Endometrial microvascular endothelial cells (primary cell): ENCODE data around the gene BBS1. TPM values are rescaled to one million over a fixed set of nuclear protein-coding genes. Genes with fewer than 3 reads are reported as not detected.
"Not testable (repeated sequence)": the region's sequence is repeated elsewhere in the genome, so short reads cannot be mapped to it uniquely, and the experiment has no call there.

ENCODE experiments used
- in situ Hi-C: cut with HindIII; loops from 2 replicates; pipeline ENCODE4 v1.10.0; 2017; ENCODE audit warnings: low sequenced_read_pairs, low pct_unique_long_range_greater_than_20kb; ENCODE audit errors: inconsistent ontology term
- total RNA-seq: library from RNA; depleted of rRNA; stranded (reverse); fragments of >200 nt; gene quantifications from one replicate; pipeline ENCODE4 v1.2.3, GENCODE V29; 2015; ENCODE audit errors: inconsistent ontology term

Gene BBS1
- total RNA-seq, 1 donor from 2014 or later: 26.7 TPM

DNA sequence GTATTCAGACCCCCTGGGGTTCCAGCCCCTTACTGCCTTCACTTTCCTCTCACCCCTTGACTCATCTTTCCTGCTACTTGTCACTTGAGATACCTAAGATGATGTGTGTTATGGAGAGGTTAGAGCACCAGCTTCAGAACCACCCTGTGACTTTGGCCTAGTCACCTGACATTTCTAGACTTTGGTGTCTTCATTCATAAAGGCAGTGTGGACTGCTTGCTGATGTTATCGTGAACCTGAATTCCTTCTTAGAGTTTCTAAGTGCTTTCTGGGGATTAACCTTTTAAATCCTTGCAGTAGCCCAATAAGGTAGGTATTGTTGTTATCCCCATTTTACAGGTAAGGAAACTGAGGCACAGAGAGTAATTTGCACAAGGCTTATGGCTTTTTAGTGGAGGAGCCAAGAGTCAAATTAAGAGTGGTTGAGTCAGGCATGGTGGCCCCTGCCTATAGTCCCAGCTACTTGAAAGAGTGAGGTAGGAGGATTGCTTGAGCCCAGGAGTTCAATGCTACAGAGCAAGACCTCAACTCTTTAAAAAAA, 5.1 kb upstream of the BBS1 start:
- in situ Hi-C loops: no loop called here

- in situ Hi-C loops: no loop called here
These were observed 1.3 kb upstream of the BBS1 start for GRCh38 chr11:66509131-66509561.

GRCh38 chr11:66510990-66511339, 530 bp downstream of the BBS1 start:
- in situ Hi-C loops: no loop called here

- in situ Hi-C loops: no loop called here
These were observed 13.2 kb downstream of the BBS1 start for GRCh38 chr11:66523611-66524010.

DNA sequence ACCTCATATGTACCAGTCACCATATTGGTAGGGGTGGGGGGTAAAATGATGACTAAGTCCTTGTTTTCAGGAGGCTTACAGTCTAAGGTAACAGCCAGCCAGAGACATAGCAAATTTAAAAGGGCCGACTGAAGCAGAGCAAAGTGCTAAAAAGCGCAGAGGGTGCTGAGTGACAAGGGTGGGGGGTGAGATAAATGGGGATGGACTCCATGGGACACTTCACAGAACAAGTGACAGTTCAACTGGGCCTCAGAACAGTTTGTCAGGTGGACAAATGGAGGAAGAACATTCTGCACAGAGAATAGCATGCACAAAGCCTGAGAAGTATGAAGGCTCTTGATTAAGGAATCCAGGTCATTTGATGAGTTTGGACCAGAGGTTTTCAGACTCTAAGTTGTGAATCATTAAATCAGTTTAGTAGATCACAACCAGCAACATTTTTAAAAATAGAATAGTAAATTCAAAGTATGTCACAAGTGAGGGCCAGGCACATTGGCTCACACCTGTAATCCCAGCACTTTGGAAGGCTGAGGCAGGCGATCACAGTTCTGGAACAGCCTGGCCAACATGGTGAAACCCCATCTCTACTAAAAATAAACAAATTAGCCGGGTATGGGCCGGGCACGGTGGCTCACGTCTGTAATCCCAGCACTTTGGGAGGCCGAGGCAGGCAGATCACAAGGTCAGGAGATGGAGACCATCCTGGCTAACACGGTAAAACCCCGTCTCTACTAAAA, 14.0 kb downstream of the BBS1 start:
- in situ Hi-C loops: no loop called here

GRCh38 chr11:66529069-66529468, 18.6 kb downstream of the BBS1 start:
- in situ Hi-C loops: no loop called here

- in situ Hi-C loops: no loop called here
These were observed 19.2 kb downstream of the BBS1 start for GRCh38 chr11:66529655-66530054.

DNA sequence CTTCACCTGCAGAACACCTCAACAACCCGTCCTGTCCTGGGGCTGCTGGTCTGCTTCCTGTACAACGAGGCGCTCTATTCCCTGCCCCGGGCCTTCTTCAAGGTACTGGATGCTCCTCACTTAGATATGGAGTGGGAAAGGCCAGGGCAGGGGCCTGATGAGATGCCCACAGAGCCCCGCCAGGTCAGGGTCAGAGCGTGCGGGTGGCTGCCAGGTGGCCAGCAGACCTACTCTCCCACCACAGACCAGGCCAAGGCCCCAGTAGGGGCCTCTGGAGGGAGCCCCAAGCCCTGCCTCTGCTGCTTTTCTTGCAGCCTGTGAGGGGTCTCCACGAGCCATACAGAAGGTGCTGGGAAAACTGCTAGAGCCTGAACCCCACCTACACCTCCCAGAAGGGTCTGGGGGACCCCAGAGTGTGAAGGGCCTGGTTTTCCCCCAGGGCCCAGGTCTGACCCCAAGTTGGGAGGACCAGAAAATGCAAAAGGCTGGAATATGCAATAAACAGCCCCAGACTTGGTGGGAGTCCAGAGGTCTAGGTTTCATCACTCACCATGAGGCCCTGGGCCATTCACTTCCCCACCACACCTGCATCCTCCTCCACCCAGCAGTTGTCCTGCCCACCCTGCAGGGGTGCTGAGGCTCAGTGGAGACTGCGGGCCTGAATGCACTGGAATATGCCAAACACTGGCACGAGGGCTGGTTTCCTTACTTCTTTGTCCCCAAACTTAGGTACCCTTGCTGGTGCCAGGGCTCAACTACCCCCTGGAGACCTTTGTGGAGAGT, 20.7 kb downstream of the BBS1 start:
- in situ Hi-C loops: no loop called here

- in situ Hi-C loops: no loop called here
These were observed 21.4 kb downstream of the BBS1 start for GRCh38 chr11:66531841-66532240.

DNA sequence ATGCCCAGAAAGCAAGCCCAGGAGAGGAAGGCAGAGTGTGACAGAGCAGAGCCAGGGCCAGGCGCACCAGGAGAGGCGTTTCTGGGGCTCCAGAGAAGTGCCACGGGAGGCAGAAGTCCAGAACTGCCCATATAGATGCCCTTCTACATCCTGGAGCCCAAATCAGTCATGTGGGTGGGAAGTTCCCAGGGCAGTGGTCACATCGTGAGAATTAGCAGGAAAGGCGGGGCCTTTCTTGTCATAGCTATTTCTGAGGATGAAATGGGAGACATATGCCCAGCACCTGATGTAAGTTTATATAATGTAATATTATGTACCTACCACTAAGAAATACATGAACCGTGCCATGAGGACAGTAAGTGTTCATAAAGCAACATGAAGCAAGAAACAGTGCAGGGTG, 22.3 kb downstream of the BBS1 start:
- in situ Hi-C loops: no loop called here

GRCh38 chr11:66539170-66539869, 28.9 kb downstream of the BBS1 start:
- in situ Hi-C loops: no loop called here

- in situ Hi-C loops: no loop called here
These were observed 29.4 kb downstream of the BBS1 start for GRCh38 chr11:66539870-66540213.

DNA sequence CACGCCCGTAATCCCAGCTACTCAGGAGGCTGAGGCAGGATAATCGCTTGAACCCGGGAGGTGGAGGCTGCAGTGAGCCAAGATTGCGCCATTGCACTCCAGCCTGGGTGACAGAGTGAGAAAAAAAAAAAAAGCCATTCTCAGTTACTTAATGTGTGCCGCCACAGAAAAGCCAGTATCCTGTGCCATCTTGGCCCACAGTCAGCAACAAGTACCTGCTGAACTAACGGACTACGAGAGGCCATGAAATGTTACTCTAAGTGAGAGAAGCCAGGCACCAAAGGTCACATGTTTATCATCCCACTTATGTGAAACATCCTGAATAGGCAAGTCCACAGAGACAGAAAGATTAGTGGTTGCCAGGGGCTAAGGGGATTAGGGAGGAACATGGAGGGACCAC, 30.2 kb downstream of the BBS1 start:
- in situ Hi-C loops: not testable (repeated sequence)

DNA sequence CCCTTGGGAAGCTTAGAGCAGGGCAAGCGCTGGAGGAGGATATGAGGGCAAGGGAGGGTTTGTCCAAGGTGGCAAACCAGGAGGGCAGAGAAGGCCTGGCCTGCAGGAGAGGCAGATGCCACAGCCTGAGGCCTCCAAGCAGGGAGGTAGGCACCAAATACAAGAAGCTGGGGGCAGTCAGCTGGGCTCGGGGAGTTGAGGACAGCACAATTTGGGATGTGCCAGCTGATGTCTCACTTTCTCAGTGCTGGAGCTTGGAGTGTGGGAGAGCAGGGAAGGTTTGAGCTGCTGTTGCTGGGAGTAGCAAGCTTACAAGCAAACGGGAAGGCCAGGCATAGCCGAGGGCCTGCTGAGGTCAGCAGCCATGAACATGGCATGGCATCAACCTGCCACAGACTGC, 31.5 kb downstream of the BBS1 start:
- in situ Hi-C loops: no loop called here

DNA sequence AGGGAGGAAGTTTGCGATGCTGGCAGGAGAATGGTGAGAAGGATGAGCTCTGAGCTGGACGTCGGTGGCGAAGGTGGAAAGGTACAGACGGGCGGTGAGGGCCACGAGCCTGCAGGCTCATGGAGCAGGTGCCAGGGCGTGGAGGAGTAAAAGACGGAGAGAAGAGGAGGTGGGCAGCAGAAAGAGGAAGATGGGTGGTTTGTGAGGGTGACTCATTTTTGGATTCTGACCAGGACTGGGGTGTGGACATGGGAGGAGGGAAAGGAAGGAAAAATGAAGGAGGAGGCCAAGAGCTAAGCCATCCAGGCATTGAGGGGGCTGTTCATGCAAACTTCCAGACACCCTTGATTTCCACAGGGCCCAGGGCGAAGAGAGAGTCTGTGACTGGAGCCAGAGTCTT, 31.9 kb downstream of the BBS1 start:
- in situ Hi-C loops: no loop called here

GRCh38 chr11:66543263-66544107, 33.0 kb downstream of the BBS1 start:
- in situ Hi-C loops: no loop called here

- in situ Hi-C loops: not testable (repeated sequence)
These were observed 34.5 kb downstream of the BBS1 start for GRCh38 chr11:66544952-66545351.

DNA sequence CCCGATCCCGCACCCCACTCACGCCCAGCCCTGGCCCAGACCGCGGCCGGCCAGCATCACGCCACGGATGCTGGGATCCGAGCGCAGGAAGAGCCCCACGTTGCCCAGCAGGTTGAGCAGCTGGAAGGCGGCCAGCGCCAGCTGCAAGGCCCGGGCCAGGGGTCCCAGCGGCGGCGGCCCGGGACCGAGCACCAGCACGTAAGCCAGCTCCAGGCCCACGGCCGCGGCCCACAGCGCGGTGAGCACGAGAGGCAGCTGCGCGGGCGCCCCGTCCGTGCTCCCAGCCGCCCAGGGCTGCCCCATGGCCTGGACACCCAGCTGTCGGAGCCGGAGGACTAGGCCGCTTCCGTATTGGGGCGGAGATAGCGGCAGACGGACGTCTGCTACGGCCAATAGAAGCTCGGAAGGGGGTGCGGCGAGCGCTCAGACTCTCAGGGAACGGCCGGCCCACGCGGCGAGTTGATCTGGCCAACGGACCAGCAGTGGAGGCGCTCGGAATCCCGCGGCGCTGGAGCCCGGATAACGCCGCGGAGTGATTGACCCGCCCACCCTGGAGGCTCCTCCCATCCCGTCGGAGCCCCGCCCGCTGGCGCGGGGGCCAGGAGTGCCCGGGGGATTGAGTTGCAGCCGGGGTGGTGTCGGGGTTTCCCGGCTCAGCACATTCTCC, 35.4 kb downstream of the BBS1 start, which contains the start of gene ZDHHC24:
Gene ZDHHC24 (minus strand): TSS at position 348 of the 667 bp plus-strand sequence. CDS start 45 bp downstream, at position 303.
- in situ Hi-C loops: no loop called here
